Measurements from ENCODE around the gene IGHMBP2. TPM values are rescaled to one million over a fixed set of nuclear protein-coding genes. Genes with fewer than 3 reads are reported as not detected.

The IGHMBP2 gene
- total RNA-seq, 1 donor from 2014 or later: 30.8 TPM

GRCh38 chr11:68988491-68988890, 84.8 kb downstream of the IGHMBP2 start:
- Mint-ChIP-seq H3K36me3 (ENCODE audit: unreplicated experiment) (peaks cover 14% of the 10 kb centered on the region), H3K27ac (ENCODE audit: unreplicated experiment) (no peak overlapping the region), H3K4me1 (ENCODE audit: low read depth, unreplicated experiment) (peaks cover 11% of the 10 kb centered on the region), H3K9me3 (ENCODE audit: unreplicated experiment) (peaks cover 4% of the 10 kb centered on the region), H3K4me3 (ENCODE audit: unreplicated experiment) (no peak overlapping the region), H3K27me3 (ENCODE audit: unreplicated experiment) (peaks cover 2% of the 10 kb centered on the region)
- no peak for DNase-seq
- TF ChIP-seq, protein P1, sequence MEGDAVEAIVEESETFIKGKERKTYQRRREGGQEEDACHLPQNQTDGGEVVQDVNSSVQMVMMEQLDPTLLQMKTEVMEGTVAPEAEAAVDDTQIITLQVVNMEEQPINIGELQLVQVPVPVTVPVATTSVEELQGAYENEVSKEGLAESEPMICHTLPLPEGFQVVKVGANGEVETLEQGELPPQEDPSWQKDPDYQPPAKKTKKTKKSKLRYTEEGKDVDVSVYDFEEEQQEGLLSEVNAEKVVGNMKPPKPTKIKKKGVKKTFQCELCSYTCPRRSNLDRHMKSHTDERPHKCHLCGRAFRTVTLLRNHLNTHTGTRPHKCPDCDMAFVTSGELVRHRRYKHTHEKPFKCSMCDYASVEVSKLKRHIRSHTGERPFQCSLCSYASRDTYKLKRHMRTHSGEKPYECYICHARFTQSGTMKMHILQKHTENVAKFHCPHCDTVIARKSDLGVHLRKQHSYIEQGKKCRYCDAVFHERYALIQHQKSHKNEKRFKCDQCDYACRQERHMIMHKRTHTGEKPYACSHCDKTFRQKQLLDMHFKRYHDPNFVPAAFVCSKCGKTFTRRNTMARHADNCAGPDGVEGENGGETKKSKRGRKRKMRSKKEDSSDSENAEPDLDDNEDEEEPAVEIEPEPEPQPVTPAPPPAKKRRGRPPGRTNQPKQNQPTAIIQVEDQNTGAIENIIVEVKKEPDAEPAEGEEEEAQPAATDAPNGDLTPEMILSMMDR (IDR thresholded peaks at IDR 0.05; ENCODE audit: partially characterized antibody, unreplicated experiment): no peak

Other genes with a start within 250 kb of the IGHMBP2 start
- 37.6 TPM for gene GAL, start 219.3 kb upstream of the IGHMBP2 start, total RNA-seq (ENCODE audit: unreplicated experiment)
- 3.8 TPM for gene TESMIN, start 152.4 kb upstream of the IGHMBP2 start, total RNA-seq (ENCODE audit: unreplicated experiment)
- 4.1 TPM for gene CPT1A, start 62.0 kb upstream of the IGHMBP2 start, total RNA-seq (ENCODE audit: unreplicated experiment)
- gene MRPL21, start 59 bp upstream of the IGHMBP2 start, total RNA-seq (ENCODE audit: unreplicated experiment): 54.3 TPM
- not detected for gene MRGPRD, start 77.1 kb downstream of the IGHMBP2 start, total RNA-seq (ENCODE audit: unreplicated experiment)
- gene MRGPRF, start 109.4 kb downstream of the IGHMBP2 start, total RNA-seq (ENCODE audit: unreplicated experiment): 1.0 TPM
- gene TPCN2, start 145.0 kb downstream of the IGHMBP2 start, total RNA-seq (ENCODE audit: unreplicated experiment): 17.2 TPM